WTC11 (cell line): ENCODE measurements around the gene EBPL.

ENCODE experiments used
- TF ChIP-seq, protein P1 (sequence below): fragments of 250-450 bp; sonication (Bioruptor Pico); IDR thresholded peaks from 2 replicates; pipeline ENCODE4 v1.9.0; 2021; ENCODE audit warnings: mild to moderate bottlenecking
- TF ChIP-seq, protein P2 (sequence below): fragments of 200-600 bp; IDR thresholded peaks from 2 replicates; pipeline ENCODE4 v1.8.0; 2022; ENCODE audit warnings: antibody characterized with exemption

DNA sequence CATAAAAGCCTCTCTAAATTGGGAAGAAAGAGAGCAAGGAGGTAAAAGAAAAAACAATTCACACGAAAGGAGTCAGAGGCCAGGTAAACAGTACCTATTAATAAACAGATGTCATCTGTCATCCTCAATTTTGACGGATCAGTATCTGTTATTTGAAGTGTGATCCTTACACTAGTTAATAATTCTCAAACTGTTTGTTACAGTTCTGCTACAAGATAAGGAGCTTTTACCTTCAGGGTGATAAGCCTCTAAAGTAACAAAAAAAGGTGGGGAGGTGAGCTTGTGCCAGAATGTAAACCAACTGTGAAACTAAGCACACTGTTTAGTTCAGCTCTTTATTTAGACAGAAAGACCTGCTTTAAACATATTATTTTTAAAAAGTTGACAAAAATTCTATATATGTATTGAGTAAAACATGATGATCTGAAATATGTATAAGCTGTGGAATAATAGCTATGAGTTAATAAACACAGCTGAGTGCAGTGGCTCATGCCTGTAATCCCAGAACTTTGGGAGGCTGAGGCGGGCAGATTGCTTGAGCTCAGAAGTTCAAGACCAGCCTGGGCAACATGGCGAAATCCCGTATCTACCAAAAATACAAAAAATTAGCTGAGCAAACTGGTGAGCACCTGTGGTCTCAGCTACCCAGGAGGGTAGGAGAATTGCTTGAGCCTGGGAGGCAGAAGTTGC is 48.4 kb upstream of the EBPL start:
- TF ChIP-seq, protein P1, sequence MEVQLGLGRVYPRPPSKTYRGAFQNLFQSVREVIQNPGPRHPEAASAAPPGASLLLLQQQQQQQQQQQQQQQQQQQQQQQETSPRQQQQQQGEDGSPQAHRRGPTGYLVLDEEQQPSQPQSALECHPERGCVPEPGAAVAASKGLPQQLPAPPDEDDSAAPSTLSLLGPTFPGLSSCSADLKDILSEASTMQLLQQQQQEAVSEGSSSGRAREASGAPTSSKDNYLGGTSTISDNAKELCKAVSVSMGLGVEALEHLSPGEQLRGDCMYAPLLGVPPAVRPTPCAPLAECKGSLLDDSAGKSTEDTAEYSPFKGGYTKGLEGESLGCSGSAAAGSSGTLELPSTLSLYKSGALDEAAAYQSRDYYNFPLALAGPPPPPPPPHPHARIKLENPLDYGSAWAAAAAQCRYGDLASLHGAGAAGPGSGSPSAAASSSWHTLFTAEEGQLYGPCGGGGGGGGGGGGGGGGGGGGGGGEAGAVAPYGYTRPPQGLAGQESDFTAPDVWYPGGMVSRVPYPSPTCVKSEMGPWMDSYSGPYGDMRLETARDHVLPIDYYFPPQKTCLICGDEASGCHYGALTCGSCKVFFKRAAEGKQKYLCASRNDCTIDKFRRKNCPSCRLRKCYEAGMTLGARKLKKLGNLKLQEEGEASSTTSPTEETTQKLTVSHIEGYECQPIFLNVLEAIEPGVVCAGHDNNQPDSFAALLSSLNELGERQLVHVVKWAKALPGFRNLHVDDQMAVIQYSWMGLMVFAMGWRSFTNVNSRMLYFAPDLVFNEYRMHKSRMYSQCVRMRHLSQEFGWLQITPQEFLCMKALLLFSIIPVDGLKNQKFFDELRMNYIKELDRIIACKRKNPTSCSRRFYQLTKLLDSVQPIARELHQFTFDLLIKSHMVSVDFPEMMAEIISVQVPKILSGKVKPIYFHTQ (CRISPR knock-in tag): no peak
- TF ChIP-seq, protein P2, sequence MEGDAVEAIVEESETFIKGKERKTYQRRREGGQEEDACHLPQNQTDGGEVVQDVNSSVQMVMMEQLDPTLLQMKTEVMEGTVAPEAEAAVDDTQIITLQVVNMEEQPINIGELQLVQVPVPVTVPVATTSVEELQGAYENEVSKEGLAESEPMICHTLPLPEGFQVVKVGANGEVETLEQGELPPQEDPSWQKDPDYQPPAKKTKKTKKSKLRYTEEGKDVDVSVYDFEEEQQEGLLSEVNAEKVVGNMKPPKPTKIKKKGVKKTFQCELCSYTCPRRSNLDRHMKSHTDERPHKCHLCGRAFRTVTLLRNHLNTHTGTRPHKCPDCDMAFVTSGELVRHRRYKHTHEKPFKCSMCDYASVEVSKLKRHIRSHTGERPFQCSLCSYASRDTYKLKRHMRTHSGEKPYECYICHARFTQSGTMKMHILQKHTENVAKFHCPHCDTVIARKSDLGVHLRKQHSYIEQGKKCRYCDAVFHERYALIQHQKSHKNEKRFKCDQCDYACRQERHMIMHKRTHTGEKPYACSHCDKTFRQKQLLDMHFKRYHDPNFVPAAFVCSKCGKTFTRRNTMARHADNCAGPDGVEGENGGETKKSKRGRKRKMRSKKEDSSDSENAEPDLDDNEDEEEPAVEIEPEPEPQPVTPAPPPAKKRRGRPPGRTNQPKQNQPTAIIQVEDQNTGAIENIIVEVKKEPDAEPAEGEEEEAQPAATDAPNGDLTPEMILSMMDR: no peak
